Measurements from ENCODE around the gene OR9I1. TPM values are rescaled to one million over a fixed set of nuclear protein-coding genes. Genes with fewer than 3 reads are reported as not detected.

OR9I1 gene
- total and polyA plus RNA-seq, 2 donors (not counting 1 experiment from before 2014, with no cell fraction given): not detected

GRCh38 chr11:58135171-58135570, 9.8 kb upstream of the OR9I1 start:
- Histone ChIP-seq H3K4me3 (ENCODE audit: control extremely low read depth in 1 of 5, extremely low read depth in 1 of 5, insufficient read depth in 1 of 5, low read depth in 2 of 5, low read length in 4 of 5) (no peak overlapping the region), H3K4me2 (replicated peaks; ENCODE audit: low read depth, low read length, poor library complexity, severe bottlenecking) (no peak overlapping the region), H3K36me3 (replicated peaks in 1 of 2; ENCODE audit: control extremely low read depth in 1 of 2, control insufficient read depth in 1 of 2, extremely low read depth in 1 of 2, insufficient read depth in 2 of 2, low read length in 1 of 2) (no peaks in the 10 kb centered on the region), H3K79me2 (ENCODE audit: control insufficient read depth, insufficient read depth, low read length) (no peaks in the 10 kb centered on the region), H3K9me3 (ENCODE audit: control extremely low read depth in 1 of 3, control insufficient read depth in 2 of 3, insufficient read depth in 1 of 3, low read length in 2 of 3) (no peaks in the 10 kb centered on the region), H3K4me1 (ENCODE audit: control insufficient read depth in 2 of 2, insufficient read depth in 2 of 2, low read length in 2 of 2) (no peaks in the 10 kb centered on the region), H3K27ac (ENCODE audit: low read length in 2 of 2) (no peak overlapping the region), H4K20me1 (ENCODE audit: control insufficient read depth, insufficient read depth, low read length, poor library complexity, severe bottlenecking) (no peaks in the 10 kb centered on the region), H2AFZ (ENCODE audit: insufficient read depth, low read depth, low read length, poor library complexity, severe bottlenecking) (no peak overlapping the region), H3K9ac (ENCODE audit: low read length) (no peak overlapping the region), H3K27me3 (replicated peaks in 1 of 4; ENCODE audit: control extremely low read depth in 1 of 4, control insufficient read depth in 3 of 4, insufficient read depth in 4 of 4, low read length in 3 of 4) (peaks cover 0 to 2% (median 0%) of the 10 kb centered on the region in 4 experiments)
- WGBS (ENCODE audit: insufficient coverage): no CpG with 5 or more reads among the region's 1 CpG
- Mint-ChIP-seq H3K4me3 (no peak overlapping the region), H3K27me3 (peaks cover 8% of the 10 kb centered on the region), H3K9me3 (ENCODE audit: insufficient read depth) (no peaks in the 10 kb centered on the region), H3K4me1 (no peaks in the 10 kb centered on the region), H3K27ac (no peak overlapping the region)
- ChIA-PET CTCF (no interaction called here), POLR2A (no interaction called here)
- ATAC-seq (ENCODE audit: low read depth) (no peak), DNase-seq (no peak)
- intact Hi-C loops (cut with micrococcal nuclease): no loop called here
- TF ChIP-seq CTCF (IDR thresholded peaks at IDR 0.05): no peak
- TF ChIP-seq EZH2 (IDR thresholded peaks at IDR 0.05; ENCODE audit: borderline replicate concordance, insufficient read depth, low read depth, low read length, poor library complexity, severe bottlenecking): no peak

GRCh38 chr11:58134151-58134550, 8.8 kb upstream of the OR9I1 start:
- Histone ChIP-seq H3K9ac (ENCODE audit: low read length) (no peak overlapping the region), H3K79me2 (ENCODE audit: control insufficient read depth, insufficient read depth, low read length) (no peaks in the 10 kb centered on the region), H3K4me3 (ENCODE audit: control extremely low read depth in 1 of 5, extremely low read depth in 1 of 5, insufficient read depth in 1 of 5, low read depth in 2 of 5, low read length in 4 of 5) (no peak overlapping the region), H3K4me2 (replicated peaks; ENCODE audit: low read depth, low read length, poor library complexity, severe bottlenecking) (no peak overlapping the region), H3K27me3 (replicated peaks in 1 of 4; ENCODE audit: control extremely low read depth in 1 of 4, control insufficient read depth in 3 of 4, insufficient read depth in 4 of 4, low read length in 3 of 4) (peaks cover 0 to 2% (median 0%) of the 10 kb centered on the region in 4 experiments), H3K4me1 (ENCODE audit: control insufficient read depth in 2 of 2, insufficient read depth in 2 of 2, low read length in 2 of 2) (no peaks in the 10 kb centered on the region), H3K36me3 (replicated peaks in 1 of 2; ENCODE audit: control extremely low read depth in 1 of 2, control insufficient read depth in 1 of 2, extremely low read depth in 1 of 2, insufficient read depth in 2 of 2, low read length in 1 of 2) (no peaks in the 10 kb centered on the region), H4K20me1 (ENCODE audit: control insufficient read depth, insufficient read depth, low read length, poor library complexity, severe bottlenecking) (no peaks in the 10 kb centered on the region), H3K9me3 (ENCODE audit: control extremely low read depth in 1 of 3, control insufficient read depth in 2 of 3, insufficient read depth in 1 of 3, low read length in 2 of 3) (no peaks in the 10 kb centered on the region), H3K27ac (ENCODE audit: low read length in 2 of 2) (no peak overlapping the region), H2AFZ (ENCODE audit: insufficient read depth, low read depth, low read length, poor library complexity, severe bottlenecking) (no peak overlapping the region)
- Mint-ChIP-seq H3K4me3 (no peak overlapping the region), H3K4me1 (no peaks in the 10 kb centered on the region), H3K27ac (no peak overlapping the region), H3K9me3 (ENCODE audit: insufficient read depth) (no peaks in the 10 kb centered on the region), H3K27me3 (peaks cover 8% of the 10 kb centered on the region)
- intact Hi-C loops (cut with micrococcal nuclease): no loop called here
- ChIA-PET CTCF (interaction anchor here (0.6 kb wide), 1 partner anchor 22 kb away, joined by 3 read pairs; no protein-coding TSS in a partner anchor), POLR2A (no interaction called here)
- ATAC-seq (ENCODE audit: low read depth) (no peak), DNase-seq (no peak)
- WGBS (ENCODE audit: insufficient coverage): no CpG with 5 or more reads among the region's 1 CpG
- no peak for TF ChIP-seq EZH2 (IDR thresholded peaks at IDR 0.05; ENCODE audit: borderline replicate concordance, insufficient read depth, low read depth, low read length, poor library complexity, severe bottlenecking)
- TF ChIP-seq CTCF (IDR thresholded peaks at IDR 0.05): no peak
